Activated gamma-delta T cell (primary cell): ENCODE data around the gene EPHB3.

Source experiments
- DNase-seq: peaks from one replicate; lab custom pipeline; 2025; lab: John Stamatoyannopoulos, UW

EPHB3 gene

DNA sequence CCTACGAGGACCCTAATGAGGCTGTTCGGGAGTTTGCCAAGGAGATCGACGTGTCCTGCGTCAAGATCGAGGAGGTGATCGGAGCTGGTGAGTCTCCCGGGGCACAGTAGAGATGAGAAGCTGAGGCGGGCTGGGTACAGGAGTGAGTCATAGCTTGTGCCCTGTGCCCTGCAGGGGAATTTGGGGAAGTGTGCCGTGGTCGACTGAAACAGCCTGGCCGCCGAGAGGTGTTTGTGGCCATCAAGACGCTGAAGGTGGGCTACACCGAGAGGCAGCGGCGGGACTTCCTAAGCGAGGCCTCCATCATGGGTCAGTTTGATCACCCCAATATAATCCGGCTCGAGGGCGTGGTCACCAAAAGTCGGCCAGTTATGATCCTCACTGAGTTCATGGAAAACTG lies 17.9 kb downstream of the EPHB3 start:
- DNase-seq = no peak

DNA sequence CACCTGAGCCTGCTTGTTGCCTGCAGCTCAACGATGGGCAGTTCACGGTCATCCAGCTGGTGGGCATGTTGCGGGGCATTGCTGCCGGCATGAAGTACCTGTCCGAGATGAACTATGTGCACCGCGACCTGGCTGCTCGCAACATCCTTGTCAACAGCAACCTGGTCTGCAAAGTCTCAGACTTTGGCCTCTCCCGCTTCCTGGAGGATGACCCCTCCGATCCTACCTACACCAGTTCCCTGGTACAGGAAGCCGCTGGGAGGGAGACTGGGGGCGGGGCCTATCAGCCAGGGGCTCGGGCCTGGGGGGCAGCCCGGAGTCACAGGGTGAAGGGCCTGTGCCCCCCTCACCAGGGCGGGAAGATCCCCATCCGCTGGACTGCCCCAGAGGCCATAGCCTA lies 18.8 kb downstream of the EPHB3 start:
- no peak for DNase-seq

DNA sequence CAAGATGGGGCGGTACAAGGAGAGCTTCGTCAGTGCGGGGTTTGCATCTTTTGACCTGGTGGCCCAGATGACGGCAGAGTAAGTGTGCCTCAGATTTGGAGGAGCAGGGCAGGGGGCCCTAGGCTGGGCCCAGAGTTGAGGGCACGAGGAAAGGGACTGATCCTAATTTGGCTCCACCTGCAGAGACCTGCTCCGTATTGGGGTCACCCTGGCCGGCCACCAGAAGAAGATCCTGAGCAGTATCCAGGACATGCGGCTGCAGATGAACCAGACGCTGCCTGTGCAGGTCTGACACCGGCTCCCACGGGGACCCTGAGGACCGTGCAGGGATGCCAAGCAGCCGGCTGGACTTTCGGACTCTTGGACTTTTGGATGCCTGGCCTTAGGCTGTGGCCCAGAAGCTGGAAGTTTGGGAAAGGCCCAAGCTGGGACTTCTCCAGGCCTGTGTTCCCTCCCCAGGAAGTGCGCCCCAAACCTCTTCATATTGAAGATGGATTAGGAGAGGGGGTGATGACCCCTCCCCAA lies 19.8 kb downstream of the EPHB3 start:
- no peak for DNase-seq

DNA sequence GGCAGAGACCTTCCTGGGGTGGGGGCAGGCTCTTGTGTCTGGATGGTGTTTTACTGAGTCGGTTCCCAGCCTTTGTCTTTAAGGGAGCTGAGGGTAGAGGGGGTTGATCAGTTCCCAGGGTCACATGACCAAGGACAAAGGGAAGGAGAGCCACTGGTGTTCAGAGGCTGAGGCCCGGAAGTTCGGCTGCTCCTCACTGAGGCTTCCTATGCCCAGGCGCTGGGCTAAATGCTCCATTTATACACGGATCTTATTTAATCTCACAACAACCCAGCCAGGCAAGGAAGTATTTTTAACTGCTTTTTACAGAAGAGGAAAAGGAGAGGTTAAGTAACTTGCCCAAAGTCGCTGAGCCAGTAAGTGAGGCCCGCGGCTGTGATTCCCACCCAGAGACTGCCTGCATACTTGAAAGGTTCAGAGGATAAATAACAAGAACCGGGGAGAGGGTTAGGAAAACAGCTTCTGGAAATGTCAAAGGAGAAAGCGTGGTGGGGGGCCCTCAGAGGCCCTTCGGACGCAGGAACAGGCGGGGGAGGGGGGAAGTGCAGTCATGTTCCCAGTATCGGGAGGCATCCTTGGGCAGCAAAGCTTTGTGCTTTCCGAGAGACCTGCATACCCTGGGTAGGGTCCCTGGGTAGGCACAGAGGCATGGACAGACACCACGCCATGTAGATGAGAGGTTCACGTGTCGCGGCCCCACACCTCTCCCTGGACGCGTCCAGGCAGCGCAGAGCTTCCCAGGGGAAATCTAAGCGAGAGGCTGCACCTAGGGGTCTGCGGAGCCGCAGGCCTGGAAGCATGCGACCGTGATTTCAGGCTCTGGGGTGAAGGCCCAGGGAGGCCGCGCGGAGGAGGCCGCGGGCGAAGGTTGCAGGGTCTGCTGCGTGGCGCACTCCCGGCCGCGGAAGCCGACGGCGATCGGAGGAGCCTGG lies 21.3 kb downstream of the EPHB3 start:
- DNase-seq = no peak

DNA sequence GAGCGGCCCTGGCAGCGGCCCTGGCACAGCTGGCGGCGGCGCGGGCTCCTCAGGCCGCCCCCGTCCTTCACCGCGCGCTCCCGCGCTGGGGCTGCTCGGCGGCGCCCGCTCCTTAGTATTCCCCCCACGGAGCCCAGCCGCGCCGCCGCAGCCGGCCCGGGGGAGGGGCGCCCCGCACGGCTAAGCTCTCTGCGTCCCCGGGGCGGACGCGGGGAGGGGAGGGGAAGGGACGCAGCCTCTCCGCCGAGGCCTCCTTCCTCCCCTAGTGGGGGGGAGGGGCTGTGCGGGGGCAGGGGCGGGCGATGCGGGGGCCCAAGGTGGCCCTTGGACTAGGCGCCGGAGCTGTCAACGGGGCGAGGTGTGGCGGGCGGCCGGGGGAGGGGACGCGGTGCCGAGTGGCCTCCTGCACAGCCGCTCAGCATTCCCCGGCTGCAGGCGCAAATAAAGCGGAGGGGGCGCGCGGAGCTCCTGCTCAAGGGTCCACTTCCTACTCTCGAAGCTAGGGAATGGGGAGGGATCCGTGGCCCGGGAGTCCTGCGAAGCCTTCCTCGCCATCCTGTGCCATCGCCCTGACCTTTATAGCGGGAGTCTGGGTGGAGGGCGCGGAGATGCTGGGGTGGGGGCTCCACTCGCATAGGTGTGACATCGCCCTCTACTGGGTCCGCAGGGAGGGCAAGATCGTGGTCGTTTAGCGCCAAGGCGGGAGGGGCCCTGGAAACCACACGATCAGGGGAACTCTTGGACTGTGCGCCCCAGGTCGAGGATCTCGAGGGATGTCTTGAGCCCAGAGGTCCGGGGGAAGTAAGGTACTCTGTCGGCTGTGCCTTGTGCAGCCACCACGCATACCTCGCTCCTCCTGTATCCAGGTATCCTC lies 22.2 kb downstream of the EPHB3 start:
- no peak for DNase-seq

DNA sequence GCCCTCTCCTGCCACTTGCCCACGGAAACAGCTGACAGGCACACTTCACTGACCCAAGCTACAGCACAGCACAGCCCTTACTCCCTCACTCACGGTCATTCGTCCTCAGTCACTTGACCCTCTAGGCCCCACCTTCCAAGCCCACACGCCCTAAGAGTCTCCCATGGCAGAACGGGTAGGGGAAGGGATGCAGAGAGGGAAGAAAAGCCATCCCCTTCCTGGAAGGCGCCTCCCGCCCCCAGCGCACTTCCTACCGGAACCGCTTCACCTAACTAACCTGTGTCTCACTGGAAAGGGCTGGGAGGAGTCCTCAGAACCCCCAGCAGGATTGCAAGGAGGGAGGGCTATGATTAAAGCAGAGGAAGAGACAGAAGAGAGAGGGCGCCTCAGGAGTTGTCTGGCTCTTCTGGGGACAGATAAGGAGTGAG lies 22.9 kb downstream of the EPHB3 start:
- no peak for DNase-seq

DNA sequence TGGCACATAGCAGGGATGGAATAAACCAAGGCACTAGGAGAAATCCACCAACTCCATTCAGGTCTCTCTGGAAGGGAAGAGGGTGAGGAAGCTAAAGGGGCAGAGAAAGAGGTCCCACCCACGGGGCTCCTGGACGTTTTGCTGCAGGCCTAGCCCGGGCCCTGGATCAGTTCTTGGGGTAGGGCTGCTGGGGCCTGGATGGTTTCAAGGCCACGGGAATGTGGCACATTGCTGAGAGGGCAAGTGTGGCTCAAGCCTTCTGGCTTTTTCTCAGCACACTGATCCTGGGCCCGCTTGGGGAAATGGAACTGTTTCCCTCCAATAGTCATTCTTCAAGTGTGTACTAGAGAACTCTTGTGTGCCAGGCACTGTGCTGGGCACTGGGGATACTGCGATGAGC lies 24.0 kb downstream of the EPHB3 start:
- DNase-seq = no peak

DNA sequence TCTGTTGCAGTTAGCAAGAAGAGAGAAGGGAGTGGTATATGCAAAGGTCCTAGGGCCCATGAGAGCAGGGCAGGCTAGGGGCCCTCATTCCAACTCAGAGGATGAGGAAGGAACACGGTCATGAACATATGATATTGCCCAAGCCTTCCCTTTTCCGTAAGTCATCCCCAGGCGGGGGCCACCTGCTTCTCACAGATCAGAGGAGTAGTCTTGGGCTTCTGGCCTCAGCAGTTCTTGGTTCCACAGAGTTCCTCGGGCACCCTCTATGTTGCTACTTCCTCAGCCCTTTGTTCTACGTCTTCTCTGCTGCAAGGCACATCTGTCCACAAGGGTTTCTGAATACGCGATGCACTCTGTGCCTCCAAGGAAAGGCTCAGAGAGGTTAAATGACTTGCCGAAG lies 25.3 kb downstream of the EPHB3 start:
- no peak for DNase-seq

DNA sequence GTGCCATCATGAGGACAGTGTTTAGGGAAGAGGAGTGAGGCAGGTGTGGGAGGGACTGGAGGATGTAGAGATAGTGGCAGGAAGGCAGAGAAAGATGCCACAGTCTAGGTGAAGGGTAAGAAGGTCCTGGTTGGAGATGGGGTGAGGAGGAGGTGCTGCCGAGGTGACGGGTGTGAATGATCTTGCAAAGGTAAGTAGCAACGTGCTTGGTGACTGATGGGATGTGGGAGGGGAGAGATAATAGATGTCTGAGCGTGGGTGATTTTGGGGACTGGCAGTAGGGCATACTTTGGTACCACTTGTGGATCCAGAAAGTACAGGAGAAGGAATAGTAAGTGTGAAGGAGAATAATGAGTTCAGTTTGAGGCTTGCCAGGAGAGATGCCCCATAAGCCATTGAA lies 27.2 kb downstream of the EPHB3 start:
- no peak for DNase-seq

DNA sequence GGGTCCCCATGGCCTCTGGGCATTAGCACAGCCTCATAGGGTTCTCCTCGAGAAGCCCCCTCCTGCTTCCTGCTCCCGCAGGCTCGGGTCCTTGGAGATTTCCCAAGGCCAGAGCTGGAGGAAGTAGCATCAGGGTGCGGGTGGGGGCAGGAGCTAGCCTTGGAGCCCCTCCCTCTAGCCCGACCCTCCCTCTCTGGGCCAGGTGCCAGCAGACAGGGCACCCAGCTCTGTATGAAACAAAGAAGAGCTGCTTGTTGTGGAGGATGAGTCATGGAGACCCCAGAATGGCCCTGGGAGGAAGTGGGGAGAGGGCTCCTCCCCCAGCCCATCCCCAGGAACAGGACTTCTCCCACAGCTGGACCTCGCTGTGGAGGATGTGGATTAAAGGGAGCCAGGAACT lies 29.2 kb downstream of the EPHB3 start:
- DNase-seq = no peak

DNA sequence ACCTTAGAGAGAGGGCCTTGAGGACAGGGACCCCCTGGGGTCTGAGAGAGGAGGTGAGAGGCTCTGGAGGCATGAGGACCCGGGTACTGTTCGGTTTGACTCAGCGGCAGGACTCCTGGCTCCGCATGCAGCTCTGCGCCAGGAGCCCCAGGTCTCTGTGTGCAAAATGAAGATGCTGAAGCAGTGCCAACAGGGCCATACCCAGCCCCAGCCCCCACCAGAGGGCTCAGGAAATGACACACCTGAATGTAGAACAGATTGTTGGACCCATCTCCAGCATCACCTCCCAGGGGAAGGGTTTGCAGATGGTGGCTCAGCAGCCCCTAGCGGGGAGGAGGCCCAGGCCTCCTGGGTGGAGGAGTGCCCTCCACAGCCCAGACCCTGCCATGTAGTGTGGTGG lies 30.2 kb downstream of the EPHB3 start:
- DNase-seq = no peak

DNA sequence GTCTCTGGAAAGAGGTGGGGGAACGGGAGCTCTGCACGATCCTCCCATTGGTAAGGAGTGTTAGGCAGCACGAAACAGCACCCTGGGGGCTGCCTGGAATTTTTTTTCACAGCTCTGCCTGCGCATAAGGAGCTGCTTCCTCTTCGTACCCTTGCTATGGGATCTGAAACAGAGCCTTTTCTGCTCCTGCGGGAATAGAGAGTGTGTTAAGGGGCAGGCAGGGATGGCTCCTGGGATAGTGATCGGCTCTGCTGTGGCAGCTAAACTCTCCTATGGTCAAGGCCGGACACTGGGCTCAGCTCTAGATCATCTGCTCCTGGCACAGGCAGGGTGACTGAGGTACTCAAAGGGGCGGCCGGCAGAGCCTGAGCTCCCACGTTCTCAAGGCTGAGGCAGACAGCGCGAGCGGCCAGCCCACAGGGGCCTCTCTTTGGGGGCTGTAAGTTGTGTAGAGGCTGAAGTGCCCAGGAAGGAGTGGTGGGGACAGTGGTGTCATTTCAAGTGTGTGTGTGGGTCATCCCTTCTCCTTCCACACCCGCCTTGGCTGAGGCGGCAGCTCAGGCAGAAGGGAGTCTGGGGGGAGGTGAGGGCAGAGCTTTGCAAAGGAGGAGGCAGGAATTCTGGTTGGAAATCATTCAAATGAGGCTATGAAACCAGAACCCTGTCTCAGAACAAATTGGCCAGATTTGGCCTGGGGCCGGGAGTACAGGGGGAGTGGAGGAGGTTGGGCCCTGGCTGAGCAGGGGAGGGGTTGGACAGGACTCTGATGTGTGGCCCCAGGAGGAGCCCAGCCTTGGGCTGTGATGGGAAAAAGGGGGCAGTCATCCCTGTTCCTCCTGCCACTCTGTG lies 31.0 kb downstream of the EPHB3 start:
- DNase-seq = no peak

DNA sequence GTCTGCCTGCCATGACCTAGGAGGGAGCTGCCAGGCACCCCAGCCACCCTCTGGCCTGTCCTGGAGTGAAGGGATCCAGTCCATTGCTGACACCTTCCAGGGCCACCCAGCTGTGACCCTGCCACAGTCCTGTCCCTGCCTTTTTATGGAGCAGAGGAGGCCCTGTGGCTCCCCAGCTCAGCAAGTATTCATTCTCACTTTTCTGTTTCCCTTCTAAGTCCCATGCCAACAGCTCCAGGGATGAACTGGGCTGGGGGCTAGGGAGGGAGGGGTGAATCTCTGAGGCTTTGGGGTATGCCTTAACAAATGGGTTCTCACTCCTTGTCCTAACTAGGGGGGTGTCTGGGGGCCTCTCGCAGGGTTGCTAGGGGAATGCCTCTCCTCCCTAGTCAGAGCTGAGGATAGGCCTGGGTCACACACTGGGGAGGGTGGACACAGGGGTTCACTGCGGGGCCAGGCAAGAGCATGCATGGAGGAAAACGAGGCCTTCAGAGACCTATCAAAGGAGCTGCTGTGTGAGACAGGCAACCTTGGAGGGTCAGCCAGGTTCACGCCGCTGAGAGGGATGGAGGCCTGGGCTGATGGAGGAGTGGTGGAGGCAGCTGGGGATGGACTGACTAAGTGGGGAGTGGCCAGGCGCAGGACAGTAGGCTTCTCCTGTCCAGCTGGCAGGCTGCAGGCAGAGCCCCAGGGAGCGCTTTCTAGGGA lies 31.8 kb downstream of the EPHB3 start:
- DNase-seq = no peak

DNA sequence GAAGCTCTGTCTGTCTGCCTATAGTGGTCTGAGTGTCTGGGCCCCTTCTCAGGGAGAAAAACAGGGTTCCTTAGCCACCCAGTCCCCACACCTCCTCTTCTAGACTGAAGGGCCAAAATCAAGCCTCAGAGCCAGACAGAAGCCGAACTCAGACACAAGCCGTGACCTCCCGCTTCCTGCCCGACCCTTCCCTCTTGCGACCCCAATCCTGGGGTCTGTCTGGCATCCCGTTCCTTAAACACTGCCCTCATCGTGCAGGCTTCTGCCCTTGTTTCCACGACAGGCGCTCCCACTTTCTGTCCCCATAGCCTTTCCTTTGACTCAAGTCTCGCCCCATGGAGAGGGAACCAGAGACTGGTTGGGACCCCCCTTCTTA lies 32.3 kb downstream of the EPHB3 start:
- no peak for DNase-seq

DNA sequence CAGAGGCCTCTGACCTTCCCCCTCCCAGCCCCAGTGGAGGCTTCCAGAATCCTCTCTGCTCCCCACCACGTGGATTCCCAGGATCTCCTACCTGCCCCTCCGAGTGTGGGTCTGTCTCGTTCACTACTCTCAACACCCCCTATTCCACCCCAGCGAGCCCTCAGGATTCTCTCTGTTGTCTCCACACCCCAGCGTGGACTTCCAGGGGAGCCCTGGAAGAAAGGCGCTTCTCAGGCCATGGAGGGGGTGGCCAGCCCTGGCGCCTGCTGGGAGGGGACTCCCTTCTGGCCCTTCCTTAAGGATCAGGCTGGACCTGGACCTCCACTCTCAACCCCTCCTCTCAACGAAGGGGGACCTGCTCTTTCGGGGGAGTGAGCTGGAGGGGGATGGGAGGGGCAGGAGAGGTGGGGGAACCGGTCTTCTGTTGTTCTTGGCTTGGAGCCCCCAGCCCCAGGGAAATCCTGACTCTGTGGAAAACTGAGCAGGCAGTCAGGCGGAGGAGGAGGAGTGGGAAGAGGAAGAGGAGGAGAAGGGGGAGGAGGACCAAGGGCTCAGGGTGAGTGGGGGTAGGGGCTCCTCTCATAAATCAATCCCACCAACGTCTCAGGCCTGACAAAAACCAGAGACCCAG lies 32.9 kb downstream of the EPHB3 start:
- DNase-seq = no peak

DNA sequence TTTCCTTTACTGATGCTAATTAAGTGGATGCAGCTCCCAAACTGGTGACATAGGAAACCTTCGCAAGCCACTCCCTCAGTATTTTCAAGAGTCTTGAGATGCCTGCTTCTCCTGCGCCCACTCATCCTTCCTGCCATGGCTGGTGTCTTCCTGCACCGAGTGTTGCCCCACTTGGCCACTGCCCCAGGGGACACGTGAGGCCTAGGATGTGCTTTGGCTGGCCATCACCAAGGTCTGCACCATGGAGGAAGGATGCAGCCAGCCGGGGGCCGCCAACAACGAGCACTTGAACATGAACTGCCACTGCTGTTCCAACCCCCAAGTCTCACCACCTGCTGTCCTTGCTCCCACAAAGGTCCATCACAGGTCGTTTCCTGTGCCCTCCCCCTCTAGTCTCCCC lies 34.1 kb downstream of the EPHB3 start:
- no peak for DNase-seq

DNA sequence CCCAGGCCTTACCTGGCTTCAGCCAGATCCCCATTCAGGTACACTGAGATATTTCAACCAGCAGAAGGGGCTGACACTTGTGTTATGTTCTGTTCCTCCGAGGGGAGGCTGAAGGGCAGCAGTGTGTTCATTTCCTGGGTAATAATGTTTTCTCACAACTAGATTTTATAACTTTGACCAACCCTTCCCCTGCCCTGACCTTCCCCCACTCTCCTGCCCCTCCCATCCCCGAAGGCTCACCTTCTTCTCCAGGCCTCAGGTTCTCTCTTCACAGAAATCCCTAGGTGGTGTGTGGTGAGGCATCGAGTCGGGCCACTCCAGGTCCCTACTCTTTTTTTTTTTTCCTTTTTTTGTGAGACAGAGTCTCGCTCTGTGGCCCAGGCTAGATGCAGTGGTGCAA lies 34.6 kb downstream of the EPHB3 start:
- no peak for DNase-seq

DNA sequence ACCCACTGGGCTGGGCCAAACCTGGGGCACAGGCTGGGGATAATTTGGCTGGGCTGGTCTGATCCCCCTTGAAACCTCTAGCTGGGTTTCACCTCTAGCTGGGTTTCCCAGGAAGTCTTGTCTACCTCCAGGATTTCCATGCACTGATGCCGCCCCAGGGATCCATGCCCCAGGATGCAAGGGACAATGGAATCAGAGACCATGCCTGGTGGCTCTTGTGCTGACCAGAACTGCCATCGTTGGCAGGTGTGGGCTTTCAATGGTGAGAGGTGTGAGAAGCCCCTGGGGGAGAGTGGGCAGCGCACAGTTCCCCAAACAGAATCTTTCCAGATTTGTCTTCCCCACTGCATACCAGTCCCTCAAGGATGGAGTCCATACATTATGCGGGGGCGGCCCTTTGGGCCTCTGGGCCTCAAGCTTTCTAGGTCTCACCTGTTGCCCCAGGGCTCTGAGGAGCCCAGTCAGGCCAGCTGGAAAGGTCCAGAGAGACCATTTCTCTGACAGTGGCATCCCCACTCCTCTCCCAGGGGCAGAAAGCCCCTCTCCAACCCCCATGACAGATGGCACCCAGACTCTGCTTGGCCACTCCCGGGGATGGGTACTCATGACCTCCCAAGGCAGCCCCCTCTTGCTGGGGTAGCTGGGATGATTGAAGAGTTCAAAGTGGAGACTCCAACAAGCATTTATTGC lies 35.4 kb downstream of the EPHB3 start:
- DNase-seq = no peak

DNA sequence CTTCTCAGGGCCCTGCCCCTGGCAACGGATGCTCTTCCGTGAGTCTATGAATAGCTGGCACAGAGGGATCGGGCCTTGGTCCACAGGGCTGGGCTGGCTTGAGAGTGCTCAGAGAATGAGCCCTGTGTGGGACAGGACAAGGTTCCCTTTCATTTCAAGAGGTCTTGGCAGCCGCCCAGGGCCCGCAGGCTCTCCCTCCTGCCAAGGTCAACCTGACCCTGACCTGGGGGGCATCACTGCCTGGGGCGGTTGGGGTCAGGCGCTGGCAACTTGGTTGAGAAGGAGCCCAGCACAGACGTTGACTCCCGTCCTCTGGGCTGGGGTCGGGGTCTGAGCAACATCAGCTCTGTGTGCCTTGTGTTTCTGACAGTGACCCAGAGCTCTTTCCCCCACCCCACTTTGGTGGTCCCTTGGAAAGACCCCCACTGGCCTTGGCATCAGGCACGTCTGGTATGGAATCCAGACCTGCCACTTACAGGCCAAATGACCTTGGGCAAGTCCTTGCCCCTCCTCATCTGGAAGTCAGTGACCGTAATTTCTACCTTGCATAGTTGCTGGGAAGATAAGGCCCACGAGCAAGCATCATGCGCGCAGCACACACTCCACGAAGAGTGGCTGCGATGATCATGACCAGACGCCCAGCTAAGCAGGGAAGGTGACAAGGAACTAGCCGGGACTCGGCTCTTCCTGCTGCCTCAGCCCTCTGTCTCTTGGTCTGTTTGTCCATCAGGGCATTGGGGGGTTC lies 36.4 kb downstream of the EPHB3 start:
- no peak for DNase-seq

DNA sequence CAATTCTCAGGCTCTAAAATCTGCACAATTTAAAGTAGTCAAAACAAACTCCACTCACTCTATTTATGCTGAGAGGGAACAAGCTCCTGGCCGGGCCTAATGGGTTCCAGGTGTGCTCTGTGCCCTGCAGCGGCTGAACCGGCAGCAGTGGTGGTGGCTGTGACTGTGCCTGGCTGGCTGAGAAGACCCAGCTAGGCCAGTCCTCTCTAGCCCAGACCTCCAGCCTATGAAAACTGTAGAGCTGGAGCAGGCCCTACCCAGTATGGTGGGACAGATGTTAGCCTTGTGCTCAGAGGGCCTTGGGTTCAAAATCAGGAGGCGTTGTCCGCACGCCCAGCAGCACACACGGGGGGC lies 37.0 kb downstream of the EPHB3 start:
- no peak for DNase-seq
